GM21360 (cell line): ENCODE results near the gene SBF2.
"Not testable (repeated sequence)": the region's sequence is repeated elsewhere in the genome, so short reads cannot be mapped to it uniquely, and the experiment has no call there.

Source experiments
- ATAC-seq: cut with Tn5 transposase; IDR thresholded peaks from one replicate; pipeline ENCODE4 v1.9.1; 2021; ENCODE audit warnings: mild to moderate bottlenecking, moderate library complexity; ENCODE audit not compliant: unreplicated experiment

The SBF2 gene

GRCh38 chr11:10023212-10023611 lies 270.8 kb downstream of the SBF2 start:
- no peak for ATAC-seq

GRCh38 chr11:10022764-10023163 lies 271.3 kb downstream of the SBF2 start:
- no peak for ATAC-seq

GRCh38 chr11:10021563-10021962 lies 272.5 kb downstream of the SBF2 start:
- ATAC-seq, result no peak

- ATAC-seq, result no peak
Observed at GRCh38 chr11:10019906-10020682, 273.9 kb downstream of the SBF2 start.

- no peak for ATAC-seq
Observed at GRCh38 chr11:10017911-10018310, 276.1 kb downstream of the SBF2 start.

- no peak for ATAC-seq
Observed at GRCh38 chr11:10017050-10017449, 277.0 kb downstream of the SBF2 start.

GRCh38 chr11:10012068-10012467 lies 282.0 kb downstream of the SBF2 start:
- ATAC-seq, result no peak

GRCh38 chr11:10005955-10006525 lies 288.0 kb downstream of the SBF2 start:
- ATAC-seq, result no peak

GRCh38 chr11:10004526-10005113 lies 289.4 kb downstream of the SBF2 start:
- no peak for ATAC-seq

GRCh38 chr11:10002221-10002620 lies 291.8 kb downstream of the SBF2 start:
- no peak for ATAC-seq

GRCh38 chr11:9992306-9992705 lies 301.7 kb downstream of the SBF2 start:
- no peak for ATAC-seq

GRCh38 chr11:9990221-9990973 lies 303.6 kb downstream of the SBF2 start:
- ATAC-seq, result no peak

GRCh38 chr11:9987303-9987702 lies 306.7 kb downstream of the SBF2 start:
- not testable (repeated sequence) for ATAC-seq

GRCh38 chr11:9982796-9983579 lies 311.0 kb downstream of the SBF2 start:
- ATAC-seq, result no peak

GRCh38 chr11:9982127-9982795 lies 311.8 kb downstream of the SBF2 start:
- ATAC-seq, result no peak

GRCh38 chr11:9980931-9981330 lies 313.1 kb downstream of the SBF2 start:
- no peak for ATAC-seq

- ATAC-seq, result no peak
Observed at GRCh38 chr11:9977554-9977953, 316.5 kb downstream of the SBF2 start.

- no peak for ATAC-seq
Observed at GRCh38 chr11:9974375-9974774, 319.6 kb downstream of the SBF2 start.

- ATAC-seq, result no peak
Observed at GRCh38 chr11:9973921-9974320, 320.1 kb downstream of the SBF2 start.

GRCh38 chr11:9972989-9973388 lies 321.0 kb downstream of the SBF2 start:
- no peak for ATAC-seq
